Measurements from ENCODE around the gene ELK1.

DNA sequence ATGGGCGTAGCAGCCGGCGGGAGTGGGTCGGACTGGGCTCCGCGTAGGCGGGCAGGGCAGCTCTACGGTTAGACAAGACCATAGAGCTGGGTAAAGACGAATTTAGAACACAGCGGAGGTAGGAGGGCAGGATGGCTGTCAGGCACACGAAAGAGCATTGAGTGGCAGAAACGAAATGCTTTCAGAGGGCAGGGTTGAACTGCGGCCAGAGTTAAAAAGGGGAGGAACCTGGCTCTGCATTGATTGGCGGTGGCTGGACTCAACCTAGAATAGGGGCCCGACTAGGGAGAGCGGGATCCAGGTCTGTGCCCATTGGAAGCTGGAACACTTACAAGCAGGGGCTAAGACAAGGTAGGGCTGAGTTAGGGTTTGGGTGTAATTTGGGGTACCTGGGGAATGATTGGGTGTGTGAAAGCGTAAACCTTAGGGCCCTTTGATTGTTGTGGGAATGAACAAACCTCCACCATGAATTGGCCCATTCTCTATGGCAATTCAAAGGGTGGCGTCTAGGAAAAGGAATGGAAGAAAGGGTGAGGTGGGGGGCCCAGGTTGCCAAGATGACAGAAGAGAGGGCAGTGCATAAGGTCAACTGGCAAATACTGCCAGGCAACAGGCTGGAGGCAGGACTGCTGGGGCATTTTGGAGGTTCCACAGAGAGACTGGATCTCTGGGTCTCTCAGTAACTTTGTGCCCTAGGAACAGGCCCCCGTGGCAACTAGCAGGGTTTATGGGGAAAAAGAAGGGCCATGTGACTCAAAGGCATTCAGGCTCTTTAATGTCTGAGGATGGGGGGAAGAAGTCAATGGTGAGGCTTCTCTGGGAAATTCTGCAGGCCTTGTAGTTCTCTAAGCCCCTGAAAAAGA lies 911 bp upstream of the ELK1 start:
- TF ChIP-seq CTCF (conservative IDR thresholded peaks at IDR 0.05; ENCODE audit: low read length) (no peak), EZH2phosphoT487 (IDR thresholded peaks at IDR 0.05; ENCODE audit: borderline replicate concordance) (no peak)

Data from Loucy (cell line).